HL-60 (cell line): ENCODE measurements around the gene SDC1.

Experiments used
- CTCF ChIP-seq: IDR thresholded peaks from one replicate; pipeline ENCODE4 v1.5.1; 2011; ENCODE audit warnings: low read length, control low read depth, inconsistent platforms; ENCODE audit not compliant: insufficient read depth
- GABPA ChIP-seq: IDR thresholded peaks from 2 replicates; pipeline ENCODE4 v1.6.1; 2012; ENCODE audit warnings: low read depth
- POLR2AphosphoS5 ChIP-seq: IDR thresholded peaks from 2 replicates; pipeline ENCODE4 v1.6.1; 2012; ENCODE audit warnings: low read depth
- TF ChIP-seq, protein P1 (sequence below): IDR thresholded peaks from 2 replicates; pipeline ENCODE4 v1.6.1; 2012; ENCODE audit warnings: low read depth; ENCODE audit not compliant: insufficient replicate concordance

DNA sequence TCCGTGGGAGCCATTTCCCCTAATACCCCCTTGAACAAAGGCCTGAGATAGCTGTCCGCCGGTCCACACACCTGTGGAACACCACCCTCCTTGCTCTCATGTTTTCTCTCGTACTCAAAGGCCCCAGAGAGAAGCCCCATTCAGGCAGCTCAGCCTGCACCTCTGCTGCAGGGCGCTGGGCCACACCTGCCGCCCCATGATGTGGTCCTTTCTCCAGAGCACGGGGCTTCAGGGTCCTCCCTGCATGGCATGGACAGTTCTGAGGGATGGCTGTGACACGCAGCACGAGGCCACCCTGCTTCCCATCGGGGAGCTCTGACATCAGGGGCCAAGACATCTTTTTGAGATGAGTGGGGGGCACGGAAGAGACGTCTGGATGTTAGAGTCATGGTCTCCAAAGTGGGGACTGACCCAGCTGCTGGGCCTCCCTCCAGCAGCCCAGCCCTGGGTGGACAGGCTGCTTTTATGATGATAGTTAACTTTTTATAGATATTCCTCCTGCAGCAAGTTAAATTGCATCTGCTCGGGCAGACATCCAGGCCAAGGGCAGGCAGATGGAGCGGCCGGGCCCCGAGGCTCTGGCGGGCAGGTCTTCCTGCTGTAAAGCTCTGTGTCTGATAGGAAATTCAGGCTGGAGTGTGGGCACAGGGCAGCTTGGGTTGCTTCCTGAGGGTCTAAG lies 56.7 kb downstream of the SDC1 start:
- no peak for TF ChIP-seq POLR2AphosphoS5
- TF ChIP-seq CTCF = no peak
- TF ChIP-seq, protein P1, sequence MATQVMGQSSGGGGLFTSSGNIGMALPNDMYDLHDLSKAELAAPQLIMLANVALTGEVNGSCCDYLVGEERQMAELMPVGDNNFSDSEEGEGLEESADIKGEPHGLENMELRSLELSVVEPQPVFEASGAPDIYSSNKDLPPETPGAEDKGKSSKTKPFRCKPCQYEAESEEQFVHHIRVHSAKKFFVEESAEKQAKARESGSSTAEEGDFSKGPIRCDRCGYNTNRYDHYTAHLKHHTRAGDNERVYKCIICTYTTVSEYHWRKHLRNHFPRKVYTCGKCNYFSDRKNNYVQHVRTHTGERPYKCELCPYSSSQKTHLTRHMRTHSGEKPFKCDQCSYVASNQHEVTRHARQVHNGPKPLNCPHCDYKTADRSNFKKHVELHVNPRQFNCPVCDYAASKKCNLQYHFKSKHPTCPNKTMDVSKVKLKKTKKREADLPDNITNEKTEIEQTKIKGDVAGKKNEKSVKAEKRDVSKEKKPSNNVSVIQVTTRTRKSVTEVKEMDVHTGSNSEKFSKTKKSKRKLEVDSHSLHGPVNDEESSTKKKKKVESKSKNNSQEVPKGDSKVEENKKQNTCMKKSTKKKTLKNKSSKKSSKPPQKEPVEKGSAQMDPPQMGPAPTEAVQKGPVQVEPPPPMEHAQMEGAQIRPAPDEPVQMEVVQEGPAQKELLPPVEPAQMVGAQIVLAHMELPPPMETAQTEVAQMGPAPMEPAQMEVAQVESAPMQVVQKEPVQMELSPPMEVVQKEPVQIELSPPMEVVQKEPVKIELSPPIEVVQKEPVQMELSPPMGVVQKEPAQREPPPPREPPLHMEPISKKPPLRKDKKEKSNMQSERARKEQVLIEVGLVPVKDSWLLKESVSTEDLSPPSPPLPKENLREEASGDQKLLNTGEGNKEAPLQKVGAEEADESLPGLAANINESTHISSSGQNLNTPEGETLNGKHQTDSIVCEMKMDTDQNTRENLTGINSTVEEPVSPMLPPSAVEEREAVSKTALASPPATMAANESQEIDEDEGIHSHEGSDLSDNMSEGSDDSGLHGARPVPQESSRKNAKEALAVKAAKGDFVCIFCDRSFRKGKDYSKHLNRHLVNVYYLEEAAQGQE = no peak
- no peak for TF ChIP-seq GABPA
